ENCODE measurements around the gene LAMTOR3. TPM values are rescaled to one million over a fixed set of nuclear protein-coding genes. Genes with fewer than 3 reads are reported as not detected.
A peak's percentile ranks its signal among the peaks of the same experiment; 100 is the strongest.

LAMTOR3 gene
- total and polyA plus RNA-seq, 8 donors, result 8.4 to 38.7 (median 19.5) TPM

GRCh38 chr4:99885063-99885664 is 9.1 kb downstream of the LAMTOR3 start:
- intact Hi-C loops (cut with DNase I), result no loop called here
- WGBS, 2 donors, result 61 to 65% methylated on average over 2 of the region's 2 CpGs
- peak; percentile 95 for FAIRE-seq

GRCh38 chr4:99879458-99879857 is 14.8 kb downstream of the LAMTOR3 start:
- FAIRE-seq, result no peak
- no peak for ATAC-seq
- Histone ChIP-seq H3K27ac (no peak overlapping the region), H3K9me3 (no peaks in the 10 kb centered on the region), H3K27me3 (no peaks in the 10 kb centered on the region), H3K36me3 (peaks cover 0 to 36% (median 21%) of the 10 kb centered on the region in 3 donors), H3K4me3 (no peak overlapping the region), H3K4me1 (no peaks in the 10 kb centered on the region)
- DNase-seq, result no peak
- WGBS, 2 donors, result 86 to 90% methylated on average over 3 of the region's 3 CpGs
- intact Hi-C loops (cut with DNase I), result no loop called here
- TF ChIP-seq CTCF (IDR thresholded peaks at IDR 0.05), result no peak

More at GRCh38 chr4:99885063-99885664, 9.1 kb downstream of the LAMTOR3 start:
- Histone ChIP-seq H3K27me3 (no peaks in the 10 kb centered on the region), H3K36me3 (peaks cover 0 to 24% (median 17%) of the 10 kb centered on the region in 3 donors), H3K27ac (no peak overlapping the region), H3K4me1 (peaks cover 3 to 9% (median 9%) of the 10 kb centered on the region in 3 donors), H3K4me3 (no peak overlapping the region), H3K9me3 (no peaks in the 10 kb centered on the region)
- TF ChIP-seq CTCF (IDR thresholded peaks at IDR 0.05), result peak in 2 of 4 donors; percentile 16 to 27
- ATAC-seq, result peak in 1 of 4 donors; percentile 56
- DNase-seq, result no peak

- FAIRE-seq (no peak), ATAC-seq (no peak), DNase-seq (no peak)
- Histone ChIP-seq H3K4me1 (no peaks in the 10 kb centered on the region), H3K27ac (no peak overlapping the region), H3K27me3 (no peaks in the 10 kb centered on the region), H3K4me3 (no peak overlapping the region), H3K9me3 (no peaks in the 10 kb centered on the region), H3K36me3 (peaks cover 0 to 33% (median 21%) of the 10 kb centered on the region in 3 donors)
- TF ChIP-seq CTCF (IDR thresholded peaks at IDR 0.05), result no peak
- intact Hi-C loops (cut with DNase I), result no loop called here
Observed at GRCh38 chr4:99878604-99879003, 15.6 kb downstream of the LAMTOR3 start.

- no peak for FAIRE-seq
- Histone ChIP-seq H3K9me3 (no peaks in the 10 kb centered on the region), H3K27ac (no peak overlapping the region), H3K4me1 (no peaks in the 10 kb centered on the region), H3K36me3 (peaks cover 0 to 30% (median 21%) of the 10 kb centered on the region in 3 donors), H3K4me3 (no peak overlapping the region), H3K27me3 (no peaks in the 10 kb centered on the region)
- DNase-seq, result no peak
- no peak for ATAC-seq
- TF ChIP-seq CTCF (IDR thresholded peaks at IDR 0.05), result no peak
- intact Hi-C loops (cut with DNase I), result no loop called here
- WGBS, 2 donors, result 88 to 92% methylated on average over 3 of the region's 3 CpGs
Observed at GRCh38 chr4:99876946-99877345, 17.3 kb downstream of the LAMTOR3 start.

GRCh38 chr4:99875071-99875470 is 19.2 kb downstream of the LAMTOR3 start:
- H3K36me3 ChIP-seq, result peaks cover 0 to 12% (median 3%) of the 10 kb centered on the region in 3 donors
- ATAC-seq, result no peak
- FAIRE-seq, result no peak

More at GRCh38 chr4:99875071-99875470, 19.2 kb downstream of the LAMTOR3 start:
- intact Hi-C loops (cut with DNase I), result no loop called here
- no peak for DNase-seq
- H3K9me3 ChIP-seq, result no peaks in the 10 kb centered on the region
- no peak overlapping the region for H3K27ac ChIP-seq
- TF ChIP-seq CTCF (IDR thresholded peaks at IDR 0.05), result no peak
- no peak overlapping the region for H3K4me3 ChIP-seq
- H3K4me1 ChIP-seq, result no peaks in the 10 kb centered on the region
- H3K27me3 ChIP-seq, result no peaks in the 10 kb centered on the region
